Small intestine (tissue), 7 donors: ENCODE measurements around the gene PYY. TPM values are rescaled to one million over a fixed set of nuclear protein-coding genes. Genes with fewer than 3 reads are reported as not detected.
"Not testable (repeated sequence)": the region's sequence is repeated elsewhere in the genome, so short reads cannot be mapped to it uniquely, and the experiment has no call there.

ENCODE experiments used
- DNase-seq, 2 donors: peaks; one replicate each; pipeline versions ENCODE4 v3.0.0 to v3.0.0-alpha.2; 2013
- FAIRE-seq: peaks from 2 replicates; lab custom pipeline; 2012; peaks lifted over from hg19 to GRCh38; lab: Jason Lieb, UNC
- H3K27ac ChIP-seq, 3 donors: one replicate each; pipeline ENCODE4 v1.5.1; 2013; ENCODE audit warnings: low read length in 2 of 3, mild to moderate bottlenecking in 2 of 3, control low read depth in 1 of 3, inconsistent platforms in 1 of 3, low read depth in 1 of 3, moderate library complexity in 1 of 3
- H3K27me3 ChIP-seq, 3 donors: one replicate each; pipeline ENCODE4 v1.6.1; 2013; ENCODE audit warnings: low read length in 3 of 3, inconsistent platforms in 1 of 3; ENCODE audit not compliant: control insufficient read depth in 3 of 3, insufficient read depth in 3 of 3
- H3K36me3 ChIP-seq, 3 donors: one replicate each; pipeline ENCODE4 v1.6.1; 2013; ENCODE audit warnings: low read length in 3 of 3, inconsistent platforms in 1 of 3, low read depth in 1 of 3, mild to moderate bottlenecking in 1 of 3, moderate library complexity in 1 of 3; ENCODE audit not compliant: control insufficient read depth in 3 of 3, insufficient read depth in 2 of 3
- H3K4me1 ChIP-seq, 3 donors: one replicate each; pipeline ENCODE4 v1.6.1; 2013; ENCODE audit warnings: low read length in 2 of 3, inconsistent platforms in 1 of 3, low read depth in 1 of 3, mild to moderate bottlenecking in 1 of 3, moderate library complexity in 1 of 3; ENCODE audit not compliant: control insufficient read depth in 3 of 3, insufficient read depth in 2 of 3
- H3K4me3 ChIP-seq, 3 donors: one replicate each; pipeline ENCODE4 v1.5.1; 2013; ENCODE audit warnings: low read length in 3 of 3, control low read depth in 1 of 3, inconsistent platforms in 1 of 3, low read depth in 1 of 3, mild to moderate bottlenecking in 1 of 3, moderate library complexity in 1 of 3
- H3K9me3 ChIP-seq, 2 donors: one replicate each; pipeline ENCODE4 v1.6.1; 2013; ENCODE audit warnings: low read depth in 1 of 2, low read length in 1 of 2; ENCODE audit not compliant: control insufficient read depth in 2 of 2, insufficient read depth in 1 of 2
- WGBS, 3 donors: extraction: QIAGEN DNeasy Blood & Tissue Kit; methylation state at CpG; one replicate each; pipeline ENCODE4 v1.1.7; 2013; 5-methylcytosine and 5-hydroxymethylcytosine counted together
- polyA plus RNA-seq, 4 donors: library from polyadenylated mRNA; stranded (reverse) in 3 of 4; unstranded in 1 of 4; fragments of 200-250 nt in 3 of 4; fragments of 120-200 nt in 1 of 4; gene quantifications; one replicate each; pipeline versions ENCODE4 v1.2.1 to v1.2.3, GENCODE V29; 2013
- donor health status: healthy with polysubstance abuse.
- donor health status: control.
- donor health status: control.
- donor health status: Bipolar disorder and iron deficiency.
- donor health status: healthy.

Gene PYY
- polyA plus RNA-seq, 4 donors = 1.8 to 192 (median 10.5) TPM; not detected in 1

DNA sequence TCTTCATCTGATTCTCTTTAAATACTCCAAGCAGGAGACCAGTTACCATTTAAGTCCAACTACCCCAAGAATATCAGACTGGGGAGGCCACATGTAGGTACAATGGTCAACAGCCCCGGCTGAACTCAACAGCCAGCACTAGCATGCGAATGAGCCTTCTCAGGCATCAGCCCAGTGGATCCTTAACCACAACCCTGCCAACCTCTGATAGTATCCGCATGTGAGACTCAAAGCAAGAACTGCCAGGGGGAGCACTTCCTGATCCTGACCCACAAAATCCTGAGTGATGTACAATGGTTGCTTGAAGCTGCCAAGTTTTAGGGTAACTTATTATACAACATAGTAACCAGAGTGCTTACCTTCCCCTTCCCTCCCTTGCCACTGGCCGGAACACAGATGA, 4.0 kb downstream of the PYY start:
- H3K4me1 ChIP-seq = peaks cover 0 to 9% (median 0%) of the 10 kb centered on the region in 3 donors
- WGBS, 3 donors = 52 to 62% (median 62%) methylated on average over 4 of the region's 4 CpGs
- H3K36me3 ChIP-seq = no peaks in the 10 kb centered on the region
- DNase-seq = peak in 1 of 2 donors; percentile 6
- H3K27ac ChIP-seq = no peak overlapping the region
- FAIRE-seq = no peak
- no peaks in the 10 kb centered on the region for H3K9me3 ChIP-seq
- H3K4me3 ChIP-seq = no peak overlapping the region
- H3K27me3 ChIP-seq = peaks cover 9 to 56% (median 25%) of the 10 kb centered on the region in 3 donors

GRCh38 chr17:43946781-43947180, 7.0 kb downstream of the PYY start:
- Histone ChIP-seq H3K4me1 (no peaks in the 10 kb centered on the region), H3K4me3 (no peak overlapping the region), H3K27ac (no peak overlapping the region), H3K9me3 (no peaks in the 10 kb centered on the region), H3K27me3 (peaks cover 0 to 26% (median 11%) of the 10 kb centered on the region in 3 donors), H3K36me3 (no peaks in the 10 kb centered on the region)
- WGBS, 3 donors = 56 to 69% (median 59%) methylated on average over 4 of the region's 4 CpGs
- FAIRE-seq (no peak), DNase-seq (no peak)

GRCh38 chr17:43945074-43945829, 8.5 kb downstream of the PYY start:
- no peak overlapping the region for H3K4me3 ChIP-seq
- DNase-seq (no peak), FAIRE-seq (no peak)
- no peaks in the 10 kb centered on the region for H3K36me3 ChIP-seq
- no peak overlapping the region for H3K27ac ChIP-seq
- peaks cover 0 to 12% (median 0%) of the 10 kb centered on the region in 3 donors for H3K27me3 ChIP-seq
- H3K9me3 ChIP-seq = no peaks in the 10 kb centered on the region
- WGBS, 3 donors = 65 to 73% (median 71%) methylated on average over 12 of the region's 12 CpGs
- H3K4me1 ChIP-seq = no peaks in the 10 kb centered on the region

- FAIRE-seq (no peak), DNase-seq (no peak)
- H3K9me3 ChIP-seq = no peaks in the 10 kb centered on the region
- peaks cover 0 to 8% (median 0%) of the 10 kb centered on the region in 3 donors for H3K4me1 ChIP-seq
- H3K4me3 ChIP-seq = no peak within 1 kb of the TSS
- peaks cover 0 to 22% (median 0%) of the 10 kb centered on the region in 3 donors for H3K27me3 ChIP-seq
- H3K36me3 ChIP-seq = no peaks in the 10 kb centered on the region
- WGBS, 3 donors = 88 to 90% (median 89%) methylated on average over 17 of the region's 17 CpGs
- H3K27ac ChIP-seq = no peak within 1 kb of the TSS
These were observed 11.6 kb downstream of the PYY start, which contains the start of gene PPY for GRCh38 chr17:43942051-43942685. PPY (minus strand) TSS chr17:43942476; CDS start chr17:43941654, 822 bp downstream.

- Histone ChIP-seq H3K4me3 (no peak overlapping the region), H3K9me3 (no peaks in the 10 kb centered on the region), H3K36me3 (no peaks in the 10 kb centered on the region), H3K27ac (no peak overlapping the region), H3K4me1 (peaks cover 0 to 8% (median 0%) of the 10 kb centered on the region in 3 donors), H3K27me3 (peaks cover 0 to 22% (median 0%) of the 10 kb centered on the region in 3 donors)
- peak in 1 of 2 donors; percentile 56 for DNase-seq
- FAIRE-seq = no peak
- WGBS, 3 donors = 62 to 76% (median 75%) methylated on average over 7 of the region's 7 CpGs
These were observed 13.1 kb downstream of the PYY start for GRCh38 chr17:43940630-43941029.

GRCh38 chr17:43939886-43940285, 13.9 kb downstream of the PYY start:
- no peaks in the 10 kb centered on the region for H3K36me3 ChIP-seq
- WGBS, 3 donors = 97 to 100% (median 99%) methylated on average over 5 of the region's 5 CpGs
- DNase-seq = no peak
- H3K27me3 ChIP-seq = peaks cover 0 to 20% (median 0%) of the 10 kb centered on the region in 3 donors
- H3K27ac ChIP-seq = no peak overlapping the region
- no peaks in the 10 kb centered on the region for H3K9me3 ChIP-seq
- no peak for FAIRE-seq
- no peak overlapping the region for H3K4me3 ChIP-seq
- peaks cover 0 to 8% (median 0%) of the 10 kb centered on the region in 3 donors for H3K4me1 ChIP-seq

- DNase-seq, H3K4me1 ChIP-seq, H3K27ac ChIP-seq, FAIRE-seq, H3K36me3 ChIP-seq, H3K4me3 ChIP-seq, H3K9me3 ChIP-seq: not testable (repeated sequence)
- peaks cover 0 to 20% (median 0%) of the 10 kb centered on the region in 3 donors for H3K27me3 ChIP-seq
- WGBS, 3 donors = 93 to 96% (median 94%) methylated on average over 3 of the region's 3 CpGs
These were observed 14.3 kb downstream of the PYY start for GRCh38 chr17:43939452-43939851.

DNA sequence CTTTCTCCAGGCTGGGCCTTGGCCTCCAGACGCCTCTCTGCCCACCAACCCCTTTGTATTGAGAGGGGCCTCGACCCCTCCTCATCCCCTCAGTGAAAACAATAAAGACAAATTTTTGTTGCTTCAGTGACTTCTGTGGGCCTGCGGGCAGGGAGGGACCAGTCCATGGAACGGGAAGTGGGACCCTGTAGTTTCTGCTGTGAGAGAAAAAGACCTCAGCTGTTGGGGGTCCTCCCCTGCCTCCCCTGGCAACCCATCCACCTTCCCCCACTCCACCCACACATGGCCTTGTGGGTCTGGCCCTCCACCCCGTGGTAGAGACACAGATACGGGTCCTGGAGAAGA, 14.9 kb downstream of the PYY start:
- Histone ChIP-seq H3K4me3 (no peak overlapping the region), H3K9me3 (no peaks in the 10 kb centered on the region), H3K4me1 (peaks cover 0 to 8% (median 0%) of the 10 kb centered on the region in 3 donors), H3K36me3 (peaks cover 0 to 3% (median 0%) of the 10 kb centered on the region in 3 donors), H3K27me3 (peaks cover 0 to 20% (median 0%) of the 10 kb centered on the region in 3 donors), H3K27ac (no peak overlapping the region)
- FAIRE-seq (no peak), DNase-seq (no peak)
- 67 to 74% (median 71%) methylated on average over 6 of the region's 6 CpGs for WGBS, 3 donors
